NCI-H2171 (cell line): ENCODE data around the gene HMGCS2.
"Not testable (repeated sequence)": the region's sequence is repeated elsewhere in the genome, so short reads cannot be mapped to it uniquely, and the experiment has no call there.

Experiments
- DNase-seq: peaks from one replicate; lab custom pipeline; 2025; lab: John Stamatoyannopoulos, UW

The HMGCS2 gene

DNA sequence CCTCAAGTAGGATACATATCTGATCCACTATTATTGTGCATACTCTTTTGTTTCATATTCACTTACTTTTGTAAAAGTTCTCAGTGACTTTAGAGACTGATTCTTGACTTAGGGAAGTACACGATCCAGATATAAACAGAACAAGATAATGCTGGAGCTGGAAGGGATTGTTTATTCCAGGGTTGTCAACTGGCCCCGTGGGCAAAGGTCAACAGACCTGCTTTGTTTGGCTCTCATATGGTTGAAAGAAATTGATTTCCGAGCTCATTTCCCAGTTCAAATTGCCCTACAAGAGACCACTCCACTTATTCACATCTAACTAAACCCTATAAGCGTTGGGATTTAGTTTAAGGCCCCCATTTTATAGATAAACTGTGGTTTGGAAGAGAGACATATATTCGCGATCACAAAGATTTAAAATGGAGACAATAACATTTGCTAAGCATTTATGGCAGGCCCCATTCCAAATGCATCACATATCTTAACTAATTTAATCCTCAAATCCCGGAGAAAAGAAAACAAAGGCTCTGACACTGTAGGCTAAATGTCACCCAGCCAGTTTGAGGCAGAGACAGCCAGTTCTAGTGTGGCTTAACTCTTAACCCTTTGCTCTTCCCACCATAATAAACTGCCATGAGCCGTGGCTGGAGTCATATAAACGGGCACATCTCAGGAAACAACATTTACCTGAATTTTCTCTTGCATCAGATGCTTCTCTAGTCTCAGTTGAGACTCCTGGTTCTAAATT, 21.9 kb upstream of the HMGCS2 start:
- DNase-seq: no peak

DNA sequence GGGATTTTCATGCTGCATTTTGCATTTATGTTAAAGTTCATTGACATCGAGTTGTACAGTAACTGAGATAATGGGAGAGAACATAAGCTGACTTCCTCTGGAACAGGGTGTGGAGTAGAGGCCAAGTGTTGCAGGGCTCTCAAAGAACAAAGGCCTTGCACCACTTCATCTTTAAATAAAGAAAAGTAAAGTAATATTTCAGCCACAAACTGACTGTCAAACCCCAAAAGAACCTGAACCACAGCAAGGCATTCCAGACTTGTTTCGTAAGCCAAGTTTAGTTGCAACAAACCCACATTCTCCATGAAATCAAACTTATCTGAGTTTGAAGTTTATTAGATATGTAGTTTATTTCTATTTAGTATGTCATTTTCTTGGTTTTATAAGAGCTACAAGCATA, 19.1 kb upstream of the HMGCS2 start:
- DNase-seq: no peak

DNA sequence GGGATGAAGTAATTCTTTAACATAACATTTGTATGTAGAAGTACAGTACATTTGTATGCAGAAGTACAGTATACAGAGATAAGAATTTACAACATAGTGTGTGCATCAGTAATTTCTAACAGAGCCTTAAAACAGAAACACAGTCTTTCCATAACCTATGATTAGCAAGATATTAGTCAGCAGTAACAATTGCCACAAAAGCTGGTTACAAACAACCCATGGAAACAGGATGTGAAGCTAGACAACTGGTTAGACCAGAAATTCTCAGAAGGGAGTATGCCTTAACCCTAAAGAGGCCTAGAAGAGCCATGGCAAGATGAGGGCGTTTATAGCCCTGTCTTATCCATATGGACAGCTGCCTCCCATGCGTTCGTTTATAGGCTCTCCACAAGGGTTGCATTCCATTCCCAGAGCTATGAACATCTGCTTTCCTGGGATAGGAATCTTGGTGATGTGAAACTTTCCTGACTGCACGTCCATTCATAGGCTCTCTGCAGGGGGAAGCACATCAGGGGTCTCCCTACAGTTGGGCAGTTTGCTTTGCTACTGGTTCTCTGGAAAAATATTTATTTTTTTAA, 17.9 kb upstream of the HMGCS2 start:
- not testable (repeated sequence) for DNase-seq

DNA sequence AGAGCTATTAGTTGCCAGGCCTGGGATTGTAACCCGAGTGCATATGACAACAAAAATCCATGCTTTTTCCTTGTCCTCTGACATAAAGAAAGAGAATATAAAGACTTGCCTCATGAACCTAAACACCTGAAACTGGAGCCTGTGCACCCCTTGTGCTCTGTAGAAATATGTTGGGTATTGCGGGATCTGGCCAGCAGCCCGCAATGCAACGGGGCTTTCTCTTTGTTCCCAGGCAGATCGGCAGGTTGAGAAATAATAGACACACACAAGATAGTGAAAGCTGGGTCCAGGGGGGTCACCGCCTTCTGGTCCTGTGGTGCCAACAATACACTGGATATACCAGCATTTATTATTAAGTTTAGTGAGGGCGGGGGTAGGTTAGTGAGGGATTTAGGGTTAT, 17.3 kb upstream of the HMGCS2 start:
- not testable (repeated sequence) for DNase-seq

DNA sequence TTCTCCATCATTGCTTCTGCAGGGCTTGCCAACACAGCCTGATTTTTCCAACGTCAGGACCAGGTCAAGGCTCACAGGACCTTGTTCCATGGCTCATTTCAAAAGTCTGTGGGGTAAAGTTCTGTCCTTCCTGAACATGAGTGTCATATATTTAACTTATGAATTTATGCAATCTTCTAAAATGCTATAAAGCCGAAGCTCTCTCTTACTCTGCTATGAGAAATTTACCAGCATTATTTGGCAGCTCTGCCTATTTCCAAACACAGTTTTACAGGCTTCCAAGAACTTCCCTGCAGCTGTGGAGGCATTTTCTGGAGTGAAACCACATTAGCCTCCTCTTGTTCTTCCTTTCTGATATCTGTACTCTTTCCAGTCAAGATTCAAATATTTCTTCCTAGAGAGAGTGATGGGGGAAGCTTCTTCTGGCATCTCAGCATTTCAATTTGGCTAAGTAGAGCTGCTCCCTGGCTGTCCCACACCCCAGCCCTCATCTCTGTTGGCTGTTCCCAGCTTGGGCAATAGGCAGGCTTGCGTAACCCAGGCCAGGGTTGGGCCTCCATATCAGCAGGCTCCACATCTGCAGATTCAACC, 15.6 kb upstream of the HMGCS2 start:
- no peak for DNase-seq

DNA sequence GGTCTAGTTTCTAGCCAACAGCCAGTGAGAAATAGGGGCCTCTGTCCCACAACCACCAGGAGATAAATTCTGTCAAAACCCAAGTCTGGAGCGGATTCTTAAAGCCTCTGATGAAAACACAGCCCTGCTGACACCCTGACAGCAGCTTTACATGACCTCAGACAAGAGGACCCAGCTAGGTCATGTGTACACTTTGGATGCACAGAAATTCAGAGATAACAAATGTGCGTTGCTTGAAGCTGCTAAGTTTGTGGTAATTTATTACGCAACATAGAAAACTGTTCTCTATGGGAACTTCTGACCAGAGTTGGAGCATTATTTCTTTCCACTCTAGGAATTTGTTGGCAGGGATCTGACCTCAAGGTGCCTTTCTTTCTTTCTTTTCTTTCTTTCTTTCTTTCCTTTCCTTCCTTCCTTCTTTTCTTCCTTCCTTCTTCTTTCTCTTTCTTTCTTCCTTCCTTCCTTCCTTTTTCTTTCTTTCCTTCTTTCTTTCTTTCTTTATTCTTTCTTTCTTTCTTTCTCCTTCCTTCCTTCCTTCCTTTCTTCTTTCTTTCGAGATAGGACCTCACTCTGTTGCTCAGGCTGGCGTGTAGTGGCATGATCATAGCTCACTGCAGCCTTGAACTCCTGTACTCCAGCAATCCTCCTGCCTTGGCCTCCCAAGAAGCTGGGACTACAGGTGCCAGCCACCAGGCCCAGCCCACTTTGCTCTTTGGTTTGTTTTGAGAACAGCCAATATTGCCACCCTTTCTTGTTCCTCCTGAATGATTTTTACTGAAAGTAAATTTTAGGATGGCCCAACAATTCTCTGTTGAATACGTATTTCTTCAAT, 14.9 kb upstream of the HMGCS2 start:
- no peak for DNase-seq

DNA sequence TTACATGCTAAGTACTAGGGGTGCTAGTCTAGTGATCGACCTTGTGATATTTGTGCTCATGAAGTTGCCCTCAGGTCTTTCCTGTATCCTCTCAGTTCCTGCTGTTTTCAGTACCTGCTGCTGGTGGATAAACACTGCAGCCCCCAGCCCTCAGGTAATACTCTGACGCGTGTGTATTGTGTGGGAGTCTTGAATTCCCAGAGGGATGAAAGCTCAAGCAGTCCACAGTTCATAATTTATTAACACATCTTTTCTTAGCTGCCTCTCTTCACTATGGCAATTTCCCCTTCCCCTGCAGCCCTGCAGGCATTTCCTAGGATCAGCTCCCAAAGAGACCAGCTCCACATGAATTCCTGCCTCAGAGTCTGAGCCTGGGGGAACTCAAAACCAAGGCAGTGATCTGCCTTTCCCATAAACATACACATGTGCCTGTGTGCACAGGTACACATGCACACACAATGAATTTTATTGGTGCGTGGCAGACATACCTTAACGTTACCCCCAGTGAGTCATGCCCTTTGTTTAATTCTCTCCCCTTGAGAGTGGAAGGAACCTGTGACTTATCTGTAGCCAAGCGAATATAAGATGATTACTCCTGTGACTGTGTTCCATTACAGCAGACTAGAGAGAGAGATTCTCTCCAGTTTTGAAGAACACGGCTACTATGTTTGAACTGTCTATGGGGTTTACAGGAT, 14.1 kb upstream of the HMGCS2 start:
- no peak for DNase-seq

DNA sequence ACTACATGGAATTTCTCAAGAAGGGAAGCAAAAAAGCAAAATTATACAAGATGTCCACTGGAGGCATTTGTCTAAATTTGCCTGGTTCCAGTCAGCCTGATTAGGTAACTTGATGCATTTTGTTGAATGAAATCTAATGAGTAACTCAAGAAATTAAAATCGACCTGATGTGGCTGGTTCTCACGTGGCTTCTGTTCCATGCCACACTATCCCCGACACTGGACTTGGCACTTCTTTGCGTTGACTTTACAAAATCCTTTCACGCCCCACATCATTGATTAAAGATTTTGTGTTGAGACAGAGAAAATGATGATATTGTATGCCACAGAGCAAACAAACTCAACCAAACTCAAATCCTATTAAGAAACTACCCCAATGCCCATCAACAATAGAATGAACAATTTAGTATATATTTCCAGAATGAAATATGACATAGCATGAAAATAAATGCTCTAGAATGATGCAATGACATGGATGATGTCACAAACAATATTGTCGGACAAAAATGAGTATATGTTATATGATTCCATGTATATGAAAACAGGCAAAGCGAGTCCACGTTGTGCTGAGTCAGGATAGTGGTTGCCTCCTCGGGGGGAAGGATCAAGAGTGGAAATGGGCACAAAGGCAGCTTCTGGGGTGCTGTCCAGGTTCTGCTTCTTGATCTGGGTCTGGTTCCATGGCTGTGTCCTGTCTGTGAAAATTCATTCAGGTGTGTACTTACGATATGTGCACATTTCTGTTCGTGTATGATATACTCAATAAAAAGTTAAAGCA, 12.9 kb upstream of the HMGCS2 start:
- DNase-seq: no peak

DNA sequence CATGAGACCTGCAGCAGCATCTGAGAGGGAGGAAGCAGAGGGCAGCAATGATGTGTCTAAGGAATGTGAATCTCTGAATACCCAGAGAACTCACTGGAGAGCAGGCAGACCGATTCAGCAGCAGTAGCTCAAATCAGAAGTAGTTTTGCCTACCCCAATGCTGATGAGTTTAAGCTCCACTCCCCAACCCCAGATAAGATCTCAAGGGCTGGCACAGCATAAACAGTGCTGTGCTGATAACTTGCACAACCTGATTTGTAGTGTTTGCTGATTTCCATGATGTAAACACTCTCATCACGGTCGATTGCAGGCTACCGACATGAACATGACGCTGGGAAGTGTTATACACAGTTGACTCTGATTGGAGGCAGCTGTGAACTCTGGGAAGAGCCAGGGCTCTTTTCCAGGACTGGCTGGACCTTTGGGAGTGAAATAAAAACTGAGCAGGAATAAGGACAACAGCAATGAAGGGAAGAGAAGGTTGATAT, 11.2 kb upstream of the HMGCS2 start:
- DNase-seq: no peak

DNA sequence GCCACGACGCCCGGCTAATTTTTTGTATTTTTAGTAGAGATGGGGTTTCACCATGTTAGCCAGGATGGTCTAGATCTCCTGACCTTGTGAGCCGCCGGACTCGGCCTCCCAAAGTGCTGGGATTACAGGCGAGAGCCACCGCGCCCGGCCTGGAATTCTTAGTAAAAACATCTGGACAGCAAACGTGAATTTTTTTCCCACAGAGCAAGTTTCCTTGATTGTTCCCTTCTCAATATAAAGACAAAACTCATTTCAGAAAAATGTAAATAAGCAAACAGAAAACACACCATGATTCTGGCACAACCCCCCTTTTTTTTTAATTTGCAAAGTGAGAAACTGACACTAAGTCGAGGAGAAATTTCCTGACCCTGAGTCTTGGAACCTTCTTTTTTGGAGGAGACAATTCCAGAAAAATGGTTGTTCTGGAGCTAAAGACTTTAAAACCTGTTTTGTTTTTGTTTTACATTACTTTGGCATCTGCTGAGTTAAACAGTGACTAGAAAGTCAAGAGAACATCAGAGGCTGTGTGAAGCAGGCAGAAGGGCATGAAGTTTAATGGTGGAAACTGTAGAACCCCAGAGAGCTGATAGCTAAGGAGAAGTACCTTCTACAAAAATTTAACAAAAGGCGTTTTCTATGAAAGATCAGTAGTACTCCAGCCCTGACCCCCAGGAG, 10.3 kb upstream of the HMGCS2 start:
- no peak for DNase-seq

DNA sequence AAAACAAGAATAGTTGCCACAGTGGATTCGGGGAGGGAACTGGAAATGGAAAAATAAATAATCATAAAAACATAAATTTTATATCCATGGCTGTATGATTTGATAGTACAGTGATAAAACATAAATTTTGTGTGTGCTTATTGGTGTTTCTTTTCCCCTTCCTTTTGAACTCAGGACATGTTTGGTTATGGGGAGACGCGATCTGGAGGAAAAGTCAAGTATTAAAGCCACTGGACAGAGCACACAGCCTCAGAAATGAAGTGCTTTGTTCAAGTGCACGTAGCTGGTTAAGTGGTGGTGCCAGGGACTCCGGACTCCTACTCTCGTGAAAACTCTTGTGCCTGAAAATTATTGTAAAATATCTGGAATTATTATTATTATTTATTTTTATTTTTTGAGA, 9.7 kb upstream of the HMGCS2 start:
- no peak for DNase-seq

DNA sequence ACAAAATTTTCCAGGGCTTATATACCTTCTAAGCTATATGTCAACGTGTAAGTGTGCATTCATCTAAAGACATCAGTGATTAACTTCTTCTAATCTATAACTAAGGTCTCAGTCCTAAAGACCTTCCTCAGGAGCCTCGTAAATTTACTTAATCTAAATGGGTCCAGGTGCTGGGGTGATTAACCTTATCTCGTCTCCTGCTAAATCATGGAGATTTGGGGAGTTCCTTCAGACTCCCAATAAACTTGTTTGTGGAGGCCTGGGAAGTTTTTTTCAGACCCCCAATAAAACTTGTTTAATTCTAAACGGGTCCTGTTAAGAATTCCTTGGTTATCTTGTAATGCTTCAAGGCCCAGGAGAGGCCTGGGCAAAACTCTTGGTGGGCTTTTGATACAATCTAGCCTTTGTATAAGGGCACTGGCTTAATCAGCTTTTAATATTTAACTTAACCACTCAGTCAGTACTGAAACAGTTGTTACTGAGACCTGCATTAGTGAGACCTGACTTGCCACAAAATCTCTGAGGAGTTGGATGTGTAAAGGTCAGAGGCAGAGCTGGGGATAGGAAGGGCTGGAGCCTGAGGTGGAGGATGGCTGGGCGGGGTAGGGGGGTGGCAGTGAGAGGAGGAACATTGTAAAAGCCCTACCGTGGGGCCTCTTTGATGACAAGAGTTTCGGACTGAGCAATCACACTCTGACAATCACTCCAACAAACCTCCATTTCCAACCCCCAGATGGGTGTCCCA, 6.2 kb upstream of the HMGCS2 start:
- no peak for DNase-seq

DNA sequence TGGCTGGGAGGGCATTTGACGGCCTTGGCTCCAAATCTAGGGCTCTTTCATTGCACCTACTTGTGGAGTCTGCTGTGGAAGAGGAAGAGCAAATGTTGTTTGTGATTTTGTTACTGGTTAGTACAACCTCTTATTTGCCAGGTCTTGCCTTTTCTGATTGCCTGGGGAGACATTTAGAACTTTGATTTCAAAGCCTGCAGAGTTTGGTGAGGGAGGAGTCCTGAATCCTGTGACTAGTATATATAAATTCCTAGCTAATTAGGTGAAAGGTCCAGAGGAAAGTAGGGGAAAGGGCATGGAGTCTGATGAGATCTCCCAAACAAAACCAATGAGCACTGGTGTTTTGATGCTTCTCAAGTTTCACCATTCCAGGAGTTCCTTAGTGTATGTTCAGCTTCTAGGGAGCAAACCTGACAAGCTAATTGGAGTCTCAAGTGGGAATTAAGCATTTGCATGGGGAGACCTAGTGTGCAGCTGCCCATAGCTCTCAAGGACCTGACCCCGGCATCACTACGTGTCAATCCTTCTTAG, 5.1 kb upstream of the HMGCS2 start:
- DNase-seq: no peak

DNA sequence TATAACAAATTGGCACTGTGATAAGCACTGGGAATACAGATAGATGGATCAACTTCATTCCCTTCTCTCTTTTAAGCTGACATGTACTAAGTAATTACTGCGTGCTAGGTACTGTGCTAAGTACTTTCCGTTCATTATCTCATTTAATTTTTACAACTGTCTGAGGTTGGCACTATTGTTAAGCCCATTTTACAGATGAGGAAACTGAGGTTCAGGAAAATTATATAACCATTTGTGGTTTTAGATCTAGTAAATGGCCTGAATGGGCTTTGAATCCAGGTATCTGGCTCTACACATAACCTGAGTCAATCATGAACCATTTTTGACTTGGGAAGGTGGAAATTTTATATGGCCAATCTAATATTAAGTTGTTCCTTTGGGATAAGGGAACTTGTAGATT, 3.6 kb upstream of the HMGCS2 start:
- no peak for DNase-seq

DNA sequence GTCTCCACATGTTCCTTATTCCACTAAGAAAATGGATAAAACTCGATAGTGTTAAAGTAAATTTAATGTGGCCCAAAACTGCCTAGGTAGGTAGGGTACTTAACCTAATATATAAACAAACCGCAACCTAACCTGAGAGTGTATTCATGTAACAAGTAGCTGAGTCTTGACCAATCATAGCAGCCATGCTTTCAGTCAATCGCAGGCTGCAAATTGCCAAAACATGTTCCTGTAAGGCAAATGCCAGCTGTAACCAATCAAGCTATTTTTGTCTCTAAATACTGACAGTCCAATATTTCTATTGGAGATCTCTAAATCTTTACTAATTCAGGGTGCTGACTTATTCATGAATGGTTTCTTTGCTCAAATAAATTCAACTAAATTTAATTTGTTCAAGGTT, 3.1 kb upstream of the HMGCS2 start:
- no peak for DNase-seq

DNA sequence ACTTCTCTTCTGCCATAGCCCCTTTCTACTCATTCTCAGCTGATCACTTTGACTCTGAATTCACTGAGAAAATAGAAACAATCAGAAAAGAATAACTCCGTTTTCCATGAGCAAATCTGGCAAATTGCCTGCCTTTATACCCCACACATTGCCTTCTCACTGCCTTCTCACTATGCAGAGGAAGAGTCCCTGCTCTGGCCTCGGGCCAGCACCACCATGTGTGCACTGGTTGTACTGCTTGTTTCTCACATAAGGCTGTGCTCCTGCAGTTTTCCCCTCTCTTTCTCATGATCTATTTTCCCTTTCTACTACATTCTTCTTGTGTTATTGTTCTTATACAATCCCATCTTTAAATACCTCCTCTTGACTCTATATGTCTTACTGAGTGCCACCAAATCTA, 2.3 kb upstream of the HMGCS2 start:
- no peak for DNase-seq

DNA sequence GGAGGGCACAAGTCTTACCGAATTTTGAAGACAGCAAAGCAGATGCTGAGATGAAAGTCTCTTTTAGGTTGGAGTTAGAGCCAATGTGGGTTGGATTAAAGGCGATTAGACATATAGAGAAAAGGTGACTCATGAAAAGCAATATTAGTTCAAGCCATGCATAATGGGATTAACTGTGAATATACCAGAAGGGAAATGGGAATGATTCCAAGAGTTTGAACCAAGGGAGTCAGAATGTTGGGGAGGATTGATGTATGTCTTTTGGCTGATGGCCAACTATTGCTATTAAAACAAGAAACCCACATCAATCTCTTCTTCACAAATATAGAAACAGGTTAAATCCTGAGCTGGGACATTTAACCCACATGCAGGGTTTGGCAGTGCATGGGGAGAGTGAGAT, 1.2 kb downstream of the HMGCS2 start:
- no peak for DNase-seq

DNA sequence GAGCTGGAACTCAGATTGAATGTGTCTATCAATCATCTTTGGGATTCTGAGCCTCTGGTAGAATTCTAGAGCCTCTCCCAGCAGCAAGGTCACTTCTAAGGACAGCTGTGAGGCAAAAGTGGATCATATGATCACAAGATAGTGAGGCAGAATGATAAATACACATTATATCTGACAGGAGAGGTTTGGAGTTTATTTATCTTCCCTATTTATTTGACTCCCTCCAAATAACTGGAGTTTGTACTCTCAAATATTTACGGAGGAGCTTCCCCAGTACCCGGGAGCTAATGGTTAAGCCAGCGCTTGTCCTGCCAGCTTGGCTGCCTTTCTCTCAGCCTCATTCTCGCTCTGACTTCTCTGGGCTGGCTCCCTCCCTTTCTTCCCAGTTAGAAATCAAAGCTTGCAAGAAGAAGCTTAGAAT, 2.3 kb downstream of the HMGCS2 start:
- DNase-seq: no peak

DNA sequence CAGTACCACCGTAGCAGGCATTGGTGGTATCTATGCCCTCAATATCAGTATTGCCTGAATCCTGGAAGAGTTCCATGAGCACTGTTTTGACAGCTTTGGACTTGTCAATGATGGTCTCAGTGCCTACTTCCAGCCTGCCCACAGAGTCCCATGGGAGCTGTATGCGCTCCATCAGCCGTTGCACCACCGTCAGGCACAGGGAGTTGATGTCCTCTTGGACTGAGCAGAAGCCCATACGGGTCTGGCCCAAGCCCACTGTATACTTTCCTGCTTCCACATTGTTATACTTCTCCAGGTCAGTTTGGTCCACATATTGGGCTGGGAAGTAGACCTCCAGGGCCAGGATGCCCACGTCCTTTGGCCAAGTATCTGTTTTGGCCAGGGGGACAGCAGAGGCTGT, 4.5 kb downstream of the HMGCS2 start:
- no peak for DNase-seq

DNA sequence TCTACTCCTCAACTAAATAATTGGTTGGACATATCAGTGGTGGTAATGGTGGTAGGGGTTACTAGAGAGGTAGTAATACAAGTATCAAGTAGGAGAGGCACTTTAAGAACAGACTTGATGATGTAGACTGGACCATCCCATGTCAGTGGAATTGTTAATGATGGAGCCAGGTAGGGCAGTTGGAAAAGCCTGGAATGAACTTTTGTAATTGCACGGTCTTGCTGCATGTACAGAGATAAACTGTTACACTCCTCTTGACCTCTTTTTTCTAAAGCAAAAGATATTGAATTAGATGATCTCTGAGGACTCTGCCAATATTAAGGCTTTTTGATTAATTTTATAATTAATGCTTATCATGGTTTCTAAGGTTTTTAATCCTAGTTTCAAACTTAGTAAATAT, 5.8 kb downstream of the HMGCS2 start:
- DNase-seq: no peak
